Left renal pelvis (tissue), 4 donors: ENCODE data around the gene GALT. TPM values are rescaled to one million over a fixed set of nuclear protein-coding genes. Genes with fewer than 3 reads are reported as not detected.

Source experiments
- DNase-seq, 4 donors: peaks; one replicate each; pipeline ENCODE4 v3.0.0-alpha.2; 2013; ENCODE audit warnings: low read depth in 4 of 4, low spot score in 3 of 4
- polyA plus RNA-seq, 4 donors: library from polyadenylated mRNA; unstranded; fragments of 120-200 nt; gene quantifications; one replicate each; pipeline ENCODE4 v1.2.1, GENCODE V29; 2013; ENCODE audit not compliant: insufficient read length in 4 of 4

The GALT gene
- polyA plus RNA-seq, 4 donors = 58.9 to 81.5 (median 66.0) TPM

GRCh38 chr9:34651321-34651720 is 4.8 kb downstream of the GALT start:
- DNase-seq = no peak

- DNase-seq = peak in 1 of 4 donors; percentile 68
Measured at GRCh38 chr9:34651876-34652601, 5.6 kb downstream of the GALT start, which contains the start of gene IL11RA. Gene IL11RA (plus strand): TSS chr9:34652185. CDS start chr9:34655218, 3,033 bp downstream.

GRCh38 chr9:34652602-34653000 is 6.1 kb downstream of the GALT start:
- DNase-seq = no peak

- DNase-seq = no peak
Measured at GRCh38 chr9:34653151-34654072, 6.9 kb downstream of the GALT start.

- no peak for DNase-seq
Measured at GRCh38 chr9:34654323-34655051, 8.0 kb downstream of the GALT start.

GRCh38 chr9:34655394-34655793 is 8.9 kb downstream of the GALT start:
- DNase-seq = no peak

GRCh38 chr9:34656992-34657391 is 10.5 kb downstream of the GALT start:
- no peak for DNase-seq

DNA sequence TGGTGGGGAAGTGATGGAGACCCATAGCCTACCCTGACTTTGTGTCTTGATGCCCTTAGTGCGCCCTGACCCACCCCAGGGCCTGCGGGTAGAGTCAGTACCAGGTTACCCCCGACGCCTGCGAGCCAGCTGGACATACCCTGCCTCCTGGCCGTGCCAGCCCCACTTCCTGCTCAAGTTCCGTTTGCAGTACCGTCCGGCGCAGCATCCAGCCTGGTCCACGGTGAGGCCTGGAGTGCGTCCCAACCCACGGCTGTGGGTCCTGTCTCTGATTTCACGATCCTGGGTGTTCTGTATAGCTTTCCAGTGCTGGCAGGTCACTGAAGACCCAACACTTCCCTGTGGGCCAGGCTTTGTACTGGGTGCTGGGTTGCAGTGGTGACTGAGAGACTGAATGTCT is 12.0 kb downstream of the GALT start:
- DNase-seq = no peak

GRCh38 chr9:34659592-34660253 is 13.2 kb downstream of the GALT start:
- DNase-seq = no peak

- DNase-seq = no peak
Measured at GRCh38 chr9:34662526-34663302, 16.2 kb downstream of the GALT start, which contains the start of gene CCL27. Gene CCL27 (minus strand): TSS chr9:34662657. CDS start chr9:34662633, 24 bp downstream.

- DNase-seq = no peak
Measured at GRCh38 chr9:34663303-34663605, 16.8 kb downstream of the GALT start.

GRCh38 chr9:34664281-34665066 is 18.0 kb downstream of the GALT start:
- DNase-seq = peak in 1 of 4 donors; percentile 39

DNA sequence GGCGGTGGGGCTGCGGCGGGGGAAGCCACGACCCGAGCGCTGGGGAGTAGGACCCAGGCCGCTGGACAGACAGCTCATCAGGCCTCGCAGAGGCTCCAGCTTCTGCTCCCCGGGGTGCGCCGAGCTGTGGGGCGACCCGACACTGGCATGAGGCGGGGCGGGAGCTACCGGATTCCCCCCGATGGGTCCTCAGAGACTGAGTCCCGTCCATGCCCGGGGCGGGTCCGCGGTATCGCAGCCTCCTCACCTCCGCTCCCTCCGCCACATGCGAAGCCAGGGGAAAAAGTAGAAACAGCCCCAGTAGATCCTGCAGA is 18.5 kb downstream of the GALT start:
- DNase-seq = no peak

DNA sequence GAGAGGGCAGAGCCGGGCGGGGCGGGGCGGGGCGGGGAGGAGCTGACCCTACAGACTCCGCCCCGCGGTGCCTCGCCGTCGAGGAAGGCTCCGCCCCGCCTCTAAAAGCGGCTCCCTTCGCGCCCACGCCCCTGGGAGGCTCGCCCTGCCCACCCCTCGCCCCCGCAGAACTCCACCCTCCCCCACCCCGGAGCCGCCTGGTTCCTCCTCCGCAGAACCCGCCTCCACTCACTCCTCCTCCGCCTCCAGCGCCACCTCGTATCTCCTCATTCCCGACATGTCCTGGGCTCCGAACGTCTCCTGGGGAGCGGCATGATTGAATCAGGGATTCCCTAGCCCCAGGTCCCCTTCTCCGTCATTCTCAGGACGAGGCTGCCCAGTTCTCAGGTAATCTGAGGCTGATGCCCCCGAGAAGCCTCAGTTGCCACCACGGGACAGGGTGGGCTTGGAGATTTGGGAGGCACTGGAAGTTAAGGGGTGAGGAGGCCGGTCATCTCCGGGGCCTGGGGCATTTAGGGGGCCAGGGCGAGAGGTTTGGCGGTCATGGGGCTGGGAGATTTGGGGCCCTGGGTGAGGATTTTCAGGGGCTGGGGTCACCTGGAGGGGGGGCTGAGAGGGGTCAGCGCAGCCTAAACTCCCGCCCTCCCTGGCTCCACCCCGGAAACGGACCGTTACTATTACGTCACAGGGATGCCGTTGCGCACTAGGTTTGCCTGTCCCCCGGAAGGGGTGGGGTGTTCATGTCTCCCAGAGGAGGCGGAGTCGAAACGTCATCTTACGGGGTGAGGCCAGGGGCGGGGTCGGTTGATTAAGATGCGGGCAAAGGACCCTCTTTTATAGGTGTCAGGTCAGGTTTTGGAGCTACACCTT is 19.1 kb downstream of the GALT start:
- DNase-seq = peak; percentile 82 to 93 (median 88)

- DNase-seq = no peak
Measured at GRCh38 chr9:34669809-34670562, 23.5 kb downstream of the GALT start.

DNA sequence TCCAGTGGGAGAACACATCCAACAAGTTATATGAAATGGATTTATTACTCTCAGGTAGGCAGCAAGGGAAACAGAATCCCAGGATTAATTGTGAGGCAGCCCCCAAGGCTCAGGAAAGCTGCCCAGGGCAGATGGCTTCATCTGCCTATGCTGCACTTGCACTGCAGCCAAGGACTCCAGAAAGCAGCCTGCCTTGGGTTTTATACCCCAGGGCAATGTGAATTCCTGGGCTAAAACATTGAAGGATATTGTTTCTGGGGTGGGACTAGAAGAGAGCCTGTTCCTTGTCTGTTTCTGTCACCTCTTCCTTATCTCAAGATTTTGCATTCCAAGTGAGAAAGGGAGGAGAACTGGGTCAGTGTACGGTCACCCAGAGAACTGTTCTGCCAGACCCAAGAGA is 24.8 kb downstream of the GALT start:
- DNase-seq = no peak

- DNase-seq = no peak
Measured at GRCh38 chr9:34674440-34674839, 28.0 kb downstream of the GALT start.
